HG02981 (cell line): ENCODE results near the gene SMIM13.

ENCODE experiments used
- ATAC-seq: cut with Tn5 transposase; IDR thresholded peaks from one replicate; pipeline ENCODE4 v1.9.1; 2021; ENCODE audit warnings: mild to moderate bottlenecking, moderate library complexity; ENCODE audit not compliant: unreplicated experiment

Gene SMIM13

DNA sequence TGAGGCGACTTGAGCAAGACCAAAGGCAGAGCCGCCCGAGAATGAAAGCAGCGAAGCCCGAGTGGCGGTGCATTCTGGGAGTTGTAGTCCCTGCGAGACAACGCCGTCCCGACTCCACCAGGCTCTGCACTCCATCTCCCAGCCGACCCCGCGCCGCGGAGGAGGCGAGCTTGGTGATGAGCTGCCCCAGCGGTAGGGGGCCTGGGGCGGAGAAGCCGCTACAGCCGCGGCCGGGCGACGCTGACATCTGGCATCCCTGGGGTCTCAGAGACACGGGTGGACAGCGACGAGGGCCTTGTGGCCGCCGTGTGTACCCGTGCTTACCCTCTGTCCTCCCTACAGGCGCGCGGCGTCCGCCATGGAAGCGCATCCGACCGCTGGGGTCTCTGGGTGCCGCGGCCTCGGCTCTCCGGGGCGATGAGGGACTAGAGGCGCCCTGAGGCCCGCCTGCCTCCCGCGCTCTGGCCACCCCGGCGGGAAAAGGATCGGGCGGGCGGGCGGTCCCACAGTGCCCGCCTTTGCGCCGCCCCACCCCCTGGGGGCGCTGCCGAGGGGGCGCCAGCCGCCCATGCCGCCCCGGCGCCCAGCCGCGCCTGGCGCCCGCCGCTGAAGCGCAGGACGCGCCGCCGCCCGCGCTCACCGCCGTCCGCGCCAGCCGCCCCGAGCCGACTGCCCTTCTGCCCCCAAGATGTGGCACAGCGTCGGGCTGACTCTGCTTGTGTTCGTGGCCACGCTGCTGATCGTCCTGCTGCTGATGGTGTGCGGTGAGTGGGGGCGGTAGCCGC, at the start of gene SMIM13:
Gene SMIM13, plus strand, starts transcription at position 209 of the 785 bp plus-strand sequence. Its CDS starts 480 bp downstream, at position 689.
- ATAC-seq, result peak; percentile 91

DNA sequence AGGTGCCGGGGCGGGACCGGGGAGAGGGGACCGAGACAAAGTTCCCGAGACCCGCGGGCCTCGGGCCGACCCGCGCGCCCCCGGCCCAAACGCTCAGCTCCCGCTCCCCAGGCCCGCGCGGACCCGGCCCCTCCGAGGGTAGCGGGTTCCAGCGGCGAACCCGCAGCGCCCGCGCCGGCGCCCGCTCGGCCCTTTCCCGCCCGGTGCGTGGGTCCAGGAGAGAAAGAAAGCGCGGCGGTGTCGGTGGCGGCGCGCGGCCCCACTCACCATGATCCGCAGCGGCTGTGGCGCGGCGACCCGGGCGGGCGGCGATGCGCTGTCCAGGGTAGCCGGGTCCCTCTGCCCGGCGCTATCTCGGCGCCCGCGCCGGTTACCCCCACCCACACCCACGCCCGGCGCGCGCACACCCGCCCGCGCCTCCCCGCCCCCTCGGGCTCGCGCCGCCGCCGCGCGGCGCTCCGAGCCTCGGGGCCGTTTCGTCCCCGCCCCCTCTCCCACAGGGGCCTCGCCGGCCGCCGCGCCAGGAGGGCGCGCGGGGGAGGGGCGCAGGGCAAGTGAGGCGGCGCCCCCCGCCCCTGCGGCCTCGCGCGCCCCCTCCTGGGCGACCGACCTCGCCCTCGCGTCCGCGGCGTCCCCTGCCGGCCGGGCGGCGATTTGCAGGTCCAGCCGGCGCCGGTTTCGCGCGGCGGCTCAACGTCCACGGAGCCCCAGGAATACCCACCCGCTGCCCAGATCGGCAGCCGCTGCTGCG, 49.5 kb upstream of the SMIM13 start, which contains the start of gene ELOVL2:
Gene ELOVL2, minus strand, starts transcription at position 345 of the 751 bp plus-strand sequence. Its CDS starts 75 bp downstream, at position 270.
- peak; percentile 49 for ATAC-seq

GRCh38 chr6:11044712-11045167, 48.9 kb upstream of the SMIM13 start:
- ATAC-seq, result no peak

- no peak for ATAC-seq
These were observed 42.9 kb upstream of the SMIM13 start for GRCh38 chr6:11050731-11051130.

DNA sequence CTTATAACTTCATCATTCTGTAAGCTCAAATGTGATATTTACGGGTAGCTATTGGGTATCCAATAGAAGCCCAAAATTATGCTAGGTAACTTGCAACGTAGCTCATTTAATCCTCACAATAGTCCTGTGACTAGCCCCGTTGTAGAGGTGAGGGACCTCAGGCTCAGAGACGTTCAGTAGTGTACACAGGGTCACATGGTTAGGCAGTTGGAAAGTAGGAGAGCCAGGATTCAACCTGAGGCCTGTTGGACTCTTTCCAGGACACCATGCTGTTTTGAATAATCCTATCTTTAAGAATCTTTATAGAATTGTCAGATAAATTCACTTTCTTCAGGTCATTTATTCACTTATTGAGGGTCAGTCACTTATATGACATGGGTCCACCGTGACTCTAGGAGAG, 40.3 kb upstream of the SMIM13 start:
- no peak for ATAC-seq

GRCh38 chr6:11054722-11055121, 38.9 kb upstream of the SMIM13 start:
- no peak for ATAC-seq

DNA sequence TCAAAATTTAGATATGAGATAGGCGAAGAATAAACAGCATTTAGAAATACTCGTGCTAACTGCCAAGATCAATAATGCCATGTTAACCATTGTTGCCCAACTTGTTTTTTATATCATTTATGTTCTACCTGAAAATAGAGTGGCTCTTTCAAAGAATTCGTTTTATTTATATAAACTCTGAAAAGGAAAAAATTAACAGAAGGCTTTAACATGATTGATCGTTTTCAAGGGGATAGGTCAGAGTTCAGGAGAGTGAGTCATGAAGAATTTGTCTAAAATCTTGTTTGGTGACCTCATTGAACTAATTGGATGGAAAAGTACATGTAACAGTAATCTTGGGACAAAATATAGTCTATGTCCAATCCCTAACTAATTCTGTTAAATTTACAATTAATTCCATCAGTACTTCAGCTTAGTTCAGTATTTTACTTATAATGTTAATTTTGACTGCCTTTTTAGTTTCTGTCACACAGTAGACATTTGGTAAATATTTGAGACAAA, 38.5 kb upstream of the SMIM13 start:
- no peak for ATAC-seq

GRCh38 chr6:11056871-11057270, 36.8 kb upstream of the SMIM13 start:
- ATAC-seq, result no peak

DNA sequence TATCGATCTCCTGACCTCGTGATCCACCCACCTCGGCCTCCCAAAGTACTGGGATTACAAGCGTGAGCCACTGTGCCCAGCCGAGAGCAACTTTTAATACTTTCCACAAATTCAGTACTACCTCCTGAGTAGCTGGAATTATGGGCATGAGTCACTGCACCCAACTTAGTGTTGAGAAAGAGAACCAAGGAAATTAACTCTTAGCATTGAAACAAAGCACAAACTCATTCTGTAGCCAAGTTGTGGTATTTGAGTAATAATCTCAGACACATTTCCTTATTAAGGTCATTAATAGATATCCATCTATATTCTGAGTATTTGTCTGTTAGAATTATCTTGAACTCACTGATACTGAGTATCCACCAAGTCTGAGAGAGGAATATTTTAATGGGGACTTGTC, 35.2 kb upstream of the SMIM13 start:
- no peak for ATAC-seq

DNA sequence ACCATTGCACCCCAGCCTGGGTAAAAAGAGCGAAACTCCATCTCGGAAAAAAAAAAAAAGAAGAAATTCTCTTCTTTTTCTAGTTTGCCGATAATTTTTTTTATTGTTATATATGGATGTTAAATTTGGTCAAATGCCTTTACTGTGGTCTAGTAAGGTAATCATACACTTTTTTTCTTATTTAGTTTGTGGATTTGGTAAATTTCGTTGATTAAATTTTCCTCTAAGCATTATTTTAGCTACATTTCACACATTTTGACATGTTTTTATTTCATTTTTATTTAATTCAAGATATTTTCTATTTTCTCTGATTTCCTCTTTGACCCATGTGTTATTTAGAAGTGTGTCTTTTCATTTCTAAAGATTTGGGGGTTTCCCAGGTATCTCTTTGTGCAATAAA, 31.6 kb upstream of the SMIM13 start:
- ATAC-seq, result no peak

- ATAC-seq, result no peak
These were observed 30.9 kb upstream of the SMIM13 start for GRCh38 chr6:11062715-11063114.

DNA sequence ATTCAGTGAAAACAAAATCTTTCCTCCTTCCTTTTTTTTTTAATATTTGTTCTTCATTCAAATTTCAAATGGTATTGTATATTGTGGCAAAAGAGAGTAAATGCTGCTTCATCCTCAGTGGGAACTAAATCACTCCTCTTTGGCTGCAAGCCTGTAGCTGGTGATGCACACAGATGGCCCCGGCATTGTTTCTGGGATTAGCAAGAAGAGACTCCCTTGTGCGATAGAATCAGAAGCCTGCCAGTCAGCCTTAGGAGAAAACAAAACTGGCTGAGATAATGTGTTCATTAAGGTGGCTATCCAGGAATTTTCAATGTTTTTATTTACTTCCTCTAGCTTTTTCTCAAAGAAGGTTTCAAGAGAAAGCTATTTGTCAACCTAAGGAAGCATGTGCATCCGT, 28.8 kb upstream of the SMIM13 start:
- no peak for ATAC-seq

- ATAC-seq, result no peak
These were observed 28.0 kb upstream of the SMIM13 start for GRCh38 chr6:11065436-11066202.

DNA sequence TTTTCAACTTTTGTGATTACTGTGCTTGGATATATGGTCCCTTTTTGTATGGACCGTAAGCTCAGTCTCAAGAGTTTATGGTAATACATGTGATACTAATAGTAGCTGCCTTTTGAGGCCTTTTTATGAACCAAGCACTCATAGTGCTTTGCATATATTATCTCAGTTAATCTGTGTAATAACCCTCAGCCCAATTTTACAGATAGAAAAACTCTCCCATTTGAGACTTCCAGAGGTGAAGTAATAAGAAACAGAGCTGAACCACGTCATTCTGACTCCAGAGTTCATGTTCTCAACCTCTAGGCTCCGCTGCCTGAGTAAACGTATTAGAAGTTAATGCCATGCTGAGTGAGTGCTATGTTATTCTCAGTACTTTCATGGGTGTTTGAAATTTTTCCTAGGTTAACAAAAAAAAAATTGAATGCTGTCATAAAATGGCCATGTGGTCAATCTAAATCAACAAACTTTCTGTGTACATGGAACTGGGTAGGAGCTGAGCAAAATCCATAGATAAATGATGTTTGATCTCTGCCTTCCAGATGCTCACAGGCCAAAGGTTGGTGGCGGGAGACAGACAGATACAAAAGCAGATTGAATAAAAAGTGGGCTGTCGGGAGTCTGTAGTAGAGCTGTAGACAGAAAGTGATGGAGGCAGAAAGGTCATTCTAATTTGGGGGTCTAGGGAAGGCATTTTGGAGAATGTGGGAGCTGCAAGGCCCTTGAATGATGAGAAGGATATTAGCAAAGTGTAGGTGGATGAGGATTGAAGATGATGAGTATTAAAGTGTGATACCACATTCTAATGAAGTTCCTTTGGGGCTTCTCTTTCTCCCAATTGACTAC, 26.9 kb upstream of the SMIM13 start:
- ATAC-seq, result no peak

DNA sequence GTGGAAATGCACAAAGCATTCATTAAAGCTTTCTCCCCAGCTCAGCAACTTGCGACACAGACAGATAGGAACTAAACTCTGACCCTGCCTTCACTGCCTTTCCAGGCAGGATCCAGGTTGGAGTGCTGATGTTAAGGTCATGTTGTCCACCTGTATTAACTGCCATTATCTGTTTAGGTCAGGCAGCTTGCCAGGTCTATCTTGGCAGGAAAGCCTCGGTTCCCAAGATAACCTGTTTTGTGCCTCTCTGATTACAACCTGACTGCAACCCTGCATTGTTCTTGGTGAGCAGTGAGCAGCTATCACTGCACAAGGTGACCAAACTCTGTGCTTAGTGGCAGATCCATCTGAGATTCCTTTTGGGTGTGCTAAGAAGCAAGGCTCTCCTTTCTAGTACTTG, 26.3 kb upstream of the SMIM13 start:
- no peak for ATAC-seq

- ATAC-seq, result no peak
These were observed 23.9 kb upstream of the SMIM13 start for GRCh38 chr6:11069760-11070159.

DNA sequence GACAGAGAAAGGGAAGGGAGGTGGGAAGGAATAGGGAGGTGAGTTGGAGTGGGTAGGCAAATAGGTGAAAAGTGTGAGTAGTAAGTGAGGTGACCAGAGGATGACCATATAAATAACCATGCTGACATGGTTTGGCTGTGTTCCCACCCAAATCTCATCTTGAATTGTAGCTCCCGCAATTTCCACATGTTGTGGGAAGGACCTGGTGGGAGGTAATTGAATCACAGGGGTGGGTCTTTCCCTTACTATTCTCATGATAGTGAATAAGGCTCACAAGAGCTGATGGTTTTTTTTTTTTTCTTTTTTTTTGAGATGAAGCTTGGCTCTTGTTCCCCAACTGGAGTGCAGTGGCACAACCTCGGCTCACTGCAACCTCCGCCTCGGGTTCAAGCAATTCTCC, 21.5 kb upstream of the SMIM13 start:
- no peak for ATAC-seq

- no peak for ATAC-seq
These were observed 17.1 kb upstream of the SMIM13 start for GRCh38 chr6:11076540-11076939.

DNA sequence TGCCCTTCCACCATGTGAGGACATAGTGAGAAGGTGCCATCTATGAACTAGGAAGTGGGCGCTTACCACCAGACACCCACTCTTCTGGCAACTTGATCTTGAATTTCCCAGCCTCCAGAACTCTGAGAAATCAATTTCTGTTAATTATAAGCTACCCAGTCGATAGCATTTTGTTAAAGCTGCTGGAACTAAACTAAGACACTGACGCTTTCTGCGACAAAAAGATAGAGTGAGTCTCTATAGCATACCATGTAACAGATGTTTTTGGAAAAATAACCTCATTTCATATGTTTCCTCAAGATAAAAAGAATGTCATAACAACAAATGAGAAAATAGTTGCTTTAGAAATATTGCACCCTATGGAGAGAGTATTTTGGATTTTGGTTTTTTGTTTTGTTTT, 15.4 kb upstream of the SMIM13 start:
- no peak for ATAC-seq

GRCh38 chr6:11080296-11080695, 13.3 kb upstream of the SMIM13 start:
- no peak for ATAC-seq
